ENCODE results near the gene KIF26B. TPM values are rescaled to one million over a fixed set of nuclear protein-coding genes. Genes with fewer than 3 reads are reported as not detected.

Gene KIF26B
- polyA plus RNA-seq, 2 of the 4 experiments (the other 2 are of a cell fraction), result 0.01 to 0.04 TPM

DNA sequence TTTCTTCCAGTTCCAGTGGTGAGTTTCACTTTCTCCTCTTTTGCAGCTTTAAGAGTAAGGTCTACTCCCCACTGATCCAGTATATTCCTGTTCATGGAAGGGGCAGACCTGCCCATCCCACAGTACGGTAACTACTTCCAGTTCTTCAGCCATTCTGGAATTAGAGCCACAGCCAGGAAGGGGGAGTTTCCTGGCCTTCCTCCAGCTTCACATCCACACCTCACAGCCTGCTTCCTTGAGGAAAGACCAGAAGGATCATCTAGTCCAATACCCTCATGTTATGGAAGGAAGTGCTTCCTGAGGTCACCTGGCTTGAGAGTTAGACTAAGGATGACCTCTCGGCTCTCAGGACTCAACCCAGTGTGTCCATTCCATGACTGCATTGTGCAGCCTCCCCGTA lies 597.8 kb downstream of the KIF26B start:
- ChIA-PET CTCF (no interaction called here), POLR2A (no interaction called here)
- no peak for TF ChIP-seq FOXS1 (CRISPR knock-in tag; IDR thresholded peaks at IDR 0.05)
- no peak for TF ChIP-seq TP53 (CRISPR knock-in tag; IDR thresholded peaks at IDR 0.05)
- no peak for TF ChIP-seq FOSB (CRISPR knock-in tag; IDR thresholded peaks at IDR 0.05)
- TF ChIP-seq, protein P1, sequence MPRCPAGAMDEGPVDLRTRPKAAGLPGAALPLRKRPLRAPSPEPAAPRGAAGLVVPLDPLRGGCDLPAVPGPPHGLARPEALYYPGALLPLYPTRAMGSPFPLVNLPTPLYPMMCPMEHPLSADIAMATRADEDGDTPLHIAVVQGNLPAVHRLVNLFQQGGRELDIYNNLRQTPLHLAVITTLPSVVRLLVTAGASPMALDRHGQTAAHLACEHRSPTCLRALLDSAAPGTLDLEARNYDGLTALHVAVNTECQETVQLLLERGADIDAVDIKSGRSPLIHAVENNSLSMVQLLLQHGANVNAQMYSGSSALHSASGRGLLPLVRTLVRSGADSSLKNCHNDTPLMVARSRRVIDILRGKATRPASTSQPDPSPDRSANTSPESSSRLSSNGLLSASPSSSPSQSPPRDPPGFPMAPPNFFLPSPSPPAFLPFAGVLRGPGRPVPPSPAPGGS (IDR thresholded peaks at IDR 0.05), result no peak
- TF ChIP-seq HOXA7 (CRISPR knock-in tag; IDR thresholded peaks at IDR 0.05), result no peak
- TF ChIP-seq, protein P2, sequence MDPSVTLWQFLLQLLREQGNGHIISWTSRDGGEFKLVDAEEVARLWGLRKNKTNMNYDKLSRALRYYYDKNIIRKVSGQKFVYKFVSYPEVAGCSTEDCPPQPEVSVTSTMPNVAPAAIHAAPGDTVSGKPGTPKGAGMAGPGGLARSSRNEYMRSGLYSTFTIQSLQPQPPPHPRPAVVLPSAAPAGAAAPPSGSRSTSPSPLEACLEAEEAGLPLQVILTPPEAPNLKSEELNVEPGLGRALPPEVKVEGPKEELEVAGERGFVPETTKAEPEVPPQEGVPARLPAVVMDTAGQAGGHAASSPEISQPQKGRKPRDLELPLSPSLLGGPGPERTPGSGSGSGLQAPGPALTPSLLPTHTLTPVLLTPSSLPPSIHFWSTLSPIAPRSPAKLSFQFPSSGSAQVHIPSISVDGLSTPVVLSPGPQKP (IDR thresholded peaks at IDR 0.05; ENCODE audit: low read depth, low read length), result no peak
- no peak for TF ChIP-seq EP300 (IDR thresholded peaks at IDR 0.05)
- TF ChIP-seq, protein P3, sequence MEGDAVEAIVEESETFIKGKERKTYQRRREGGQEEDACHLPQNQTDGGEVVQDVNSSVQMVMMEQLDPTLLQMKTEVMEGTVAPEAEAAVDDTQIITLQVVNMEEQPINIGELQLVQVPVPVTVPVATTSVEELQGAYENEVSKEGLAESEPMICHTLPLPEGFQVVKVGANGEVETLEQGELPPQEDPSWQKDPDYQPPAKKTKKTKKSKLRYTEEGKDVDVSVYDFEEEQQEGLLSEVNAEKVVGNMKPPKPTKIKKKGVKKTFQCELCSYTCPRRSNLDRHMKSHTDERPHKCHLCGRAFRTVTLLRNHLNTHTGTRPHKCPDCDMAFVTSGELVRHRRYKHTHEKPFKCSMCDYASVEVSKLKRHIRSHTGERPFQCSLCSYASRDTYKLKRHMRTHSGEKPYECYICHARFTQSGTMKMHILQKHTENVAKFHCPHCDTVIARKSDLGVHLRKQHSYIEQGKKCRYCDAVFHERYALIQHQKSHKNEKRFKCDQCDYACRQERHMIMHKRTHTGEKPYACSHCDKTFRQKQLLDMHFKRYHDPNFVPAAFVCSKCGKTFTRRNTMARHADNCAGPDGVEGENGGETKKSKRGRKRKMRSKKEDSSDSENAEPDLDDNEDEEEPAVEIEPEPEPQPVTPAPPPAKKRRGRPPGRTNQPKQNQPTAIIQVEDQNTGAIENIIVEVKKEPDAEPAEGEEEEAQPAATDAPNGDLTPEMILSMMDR (IDR thresholded peaks at IDR 0.05), result no peak
- no peak for TF ChIP-seq RFX5 (IDR thresholded peaks at IDR 0.05)
- TF ChIP-seq SREBF2 (IDR thresholded peaks at IDR 0.05), result no peak
- TF ChIP-seq NR3C1 (IDR thresholded peaks at IDR 0.05), result no peak
- TF ChIP-seq CHD4 (IDR thresholded peaks at IDR 0.05; ENCODE audit: borderline replicate concordance), result no peak
- Histone ChIP-seq H3K4me1 (no peaks in the 10 kb centered on the region), H3K4me3 (no peak overlapping the region), H3K4me2 (no peak overlapping the region), H3K27ac (no peak overlapping the region), H3K9me3 (no peaks in the 10 kb centered on the region)
- 75% methylated on average over 3 of the region's 3 CpGs for WGBS (ENCODE audit: missing lambda C conversion rate)
- no peak for FAIRE-seq
- no peak for ATAC-seq
- DNase-seq (ENCODE audit: low read depth in 1 of 2, low spot score in 1 of 2), result no peak

DNA sequence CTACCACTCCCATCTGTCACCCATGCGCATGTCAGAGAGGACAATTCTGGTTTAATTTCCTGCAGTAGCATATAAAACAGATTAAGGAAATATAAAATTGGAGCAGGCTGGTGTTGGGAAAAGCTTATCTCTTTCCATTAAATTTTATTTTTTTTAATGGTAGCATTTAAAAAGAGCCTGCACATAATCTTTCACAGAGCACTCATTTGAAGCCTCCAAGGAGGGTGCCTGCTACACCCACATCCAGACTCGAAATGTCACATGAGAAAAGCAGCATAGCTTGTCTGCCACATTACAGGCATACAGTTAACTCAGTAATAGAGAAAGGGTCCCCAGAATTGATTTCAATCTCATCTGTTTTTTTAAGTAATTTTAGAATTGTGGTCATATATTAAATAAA lies 599.0 kb downstream of the KIF26B start:
- CTCF ChIA-PET, result no interaction called here
- H3K9me3 ChIP-seq, result no peaks in the 10 kb centered on the region
- ATAC-seq (no peak), FAIRE-seq (no peak), DNase-seq (ENCODE audit: low read depth in 1 of 2, low spot score in 1 of 2) (no peak)
- POLR2A ChIA-PET, result no interaction called here
- 83% methylated on average over 2 of the region's 2 CpGs for WGBS (ENCODE audit: missing lambda C conversion rate)
- H3K4me2 ChIP-seq, result no peak overlapping the region
- no peaks in the 10 kb centered on the region for H3K4me1 ChIP-seq
- TF ChIP-seq RAD21 (conservative IDR thresholded peaks at IDR 0.05 in 1 of 2, IDR thresholded peaks at IDR 0.05 in 1 of 2) (no peak), TFCP2L1 (CRISPR knock-in tag; IDR thresholded peaks at IDR 0.05) (no peak), MAZ (IDR thresholded peaks at IDR 0.05; ENCODE audit: borderline replicate concordance, low read depth, low read length) (no peak), CHD4 (IDR thresholded peaks at IDR 0.05; ENCODE audit: borderline replicate concordance) (no peak), HOXB5 (CRISPR knock-in tag; IDR thresholded peaks at IDR 0.05) (no peak), CHD2 (IDR thresholded peaks at IDR 0.05; ENCODE audit: low read length, partially characterized antibody) (no peak), ESRRA (IDR thresholded peaks at IDR 0.05; ENCODE audit: borderline replicate concordance, low read length) (no peak), GATA3 (IDR thresholded peaks at IDR 0.05; ENCODE audit: borderline replicate concordance) (no peak), POLR2A (IDR thresholded peaks at IDR 0.05; ENCODE audit: low read length) (no peak), JUNB (IDR thresholded peaks at IDR 0.05) (no peak)
- TF ChIP-seq, protein P2 (IDR thresholded peaks at IDR 0.05; ENCODE audit: low read depth, low read length), result no peak
- TF ChIP-seq, protein P4, sequence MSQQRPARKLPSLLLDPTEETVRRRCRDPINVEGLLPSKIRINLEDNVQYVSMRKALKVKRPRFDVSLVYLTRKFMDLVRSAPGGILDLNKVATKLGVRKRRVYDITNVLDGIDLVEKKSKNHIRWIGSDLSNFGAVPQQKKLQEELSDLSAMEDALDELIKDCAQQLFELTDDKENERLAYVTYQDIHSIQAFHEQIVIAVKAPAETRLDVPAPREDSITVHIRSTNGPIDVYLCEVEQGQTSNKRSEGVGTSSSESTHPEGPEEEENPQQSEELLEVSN (IDR thresholded peaks at IDR 0.05; ENCODE audit: borderline replicate concordance, low read depth), result no peak
- H3K27ac ChIP-seq, result no peak overlapping the region
- H3K4me3 ChIP-seq, result no peak overlapping the region

Data from A549 (cell line).